WTC11 (cell line): ENCODE results near the gene NPAS3.

Experiments
- ATF2 ChIP-seq: sonication (generic); formaldehyde crosslinking; IDR thresholded peaks from 2 replicates; pipeline ENCODE4 v1.8.1; 2022; ENCODE audit warnings: low read depth, missing genetic modification reagents, borderline replicate concordance
- CTCF ChIP-seq: fragments of 200-600 bp; IDR thresholded peaks from 2 replicates; pipeline ENCODE4 v1.8.0; 2022; ENCODE audit warnings: antibody characterized with exemption

GRCh38 chr14:32950584-32950983 is 11.9 kb downstream of the NPAS3 start:
- no peak for TF ChIP-seq CTCF
- TF ChIP-seq ATF2 (CRISPR knock-in tag), result no peak
